ENCODE measurements around the gene KIF23. TPM values are rescaled to one million over a fixed set of nuclear protein-coding genes. Genes with fewer than 3 reads are reported as not detected.

The KIF23 gene
- total and polyA plus RNA-seq, 2 experiments from 2014 or later = 52.9 to 103 TPM

GRCh38 chr15:69474846-69475455 lies 60.8 kb downstream of the KIF23 start:
- no peak overlapping the region for H3K27ac Mint-ChIP-seq
- Histone ChIP-seq H3K27ac (ENCODE audit: low read depth) (no peak overlapping the region), H3K36me3 (ENCODE audit: insufficient read depth) (no peaks in the 10 kb centered on the region; the same call in 1 of the 2 replicates), H3F3A (replicated peaks; ENCODE audit: low read depth) (no peaks in the 10 kb centered on the region), H3K79me2 (replicated peaks; ENCODE audit: insufficient read depth) (no peaks in the 10 kb centered on the region), H4K20me1 (replicated peaks; ENCODE audit: insufficient read depth) (no peaks in the 10 kb centered on the region; the same call in 1 of the 2 replicates), H2AFZ (no peak overlapping the region), H3K4me3 (no peak overlapping the region), H3K4me1 (ENCODE audit: insufficient read depth) (no peaks in the 10 kb centered on the region), H3K4me2 (no peak overlapping the region), H3K9me2 (ENCODE audit: insufficient read depth) (no peaks in the 10 kb centered on the region), H3K27me3 (ENCODE audit: insufficient read depth) (no peaks in the 10 kb centered on the region)
- DNase-seq (ENCODE audit: low spot score) (no peak), ATAC-seq (peak; percentile 30; the same call in 2 of the 3 replicates)
- H3K4me3 Mint-ChIP-seq = no peak overlapping the region
- H3K9me3 Mint-ChIP-seq = peaks cover 6% of the 10 kb centered on the region; the same call in 1 of the 3 replicates
- no peak for TF ChIP-seq NANOG (IDR thresholded peaks at IDR 0.05; ENCODE audit: borderline replicate concordance)
- H3K4me1 Mint-ChIP-seq = no peaks in the 10 kb centered on the region
- peaks cover 3% of the 10 kb centered on the region for H3K36me3 Mint-ChIP-seq (ENCODE audit: low read depth)
- peaks cover 2% of the 10 kb centered on the region for H3K27me3 Mint-ChIP-seq (ENCODE audit: insufficient read depth, low read depth, poor library complexity)

GRCh38 chr15:69475769-69476358 lies 61.7 kb downstream of the KIF23 start:
- Mint-ChIP-seq H3K4me3 (no peak overlapping the region), H3K4me1 (no peaks in the 10 kb centered on the region), H3K27ac (no peak overlapping the region), H3K9me3 (peaks cover 9% of the 10 kb centered on the region; the same call in 2 of the 3 replicates), H3K36me3 (ENCODE audit: low read depth) (peaks cover 3% of the 10 kb centered on the region), H3K27me3 (ENCODE audit: insufficient read depth, low read depth, poor library complexity) (peaks cover 4% of the 10 kb centered on the region)
- Histone ChIP-seq H3K27ac (ENCODE audit: low read depth) (no peak overlapping the region), H3K4me1 (ENCODE audit: insufficient read depth) (no peaks in the 10 kb centered on the region), H3K4me3 (no peak overlapping the region), H3K4me2 (no peak overlapping the region), H3K9me2 (ENCODE audit: insufficient read depth) (no peaks in the 10 kb centered on the region), H4K20me1 (replicated peaks; ENCODE audit: insufficient read depth) (no peaks in the 10 kb centered on the region), H3K36me3 (ENCODE audit: insufficient read depth) (no peaks in the 10 kb centered on the region; the same call in 1 of the 2 replicates), H3K27me3 (ENCODE audit: insufficient read depth) (no peaks in the 10 kb centered on the region), H3F3A (replicated peaks; ENCODE audit: low read depth) (no peaks in the 10 kb centered on the region), H3K79me2 (replicated peaks; ENCODE audit: insufficient read depth) (no peaks in the 10 kb centered on the region), H2AFZ (peak overlapping the region; percentile 80; the same call in 1 of the 2 replicates)
- peak; percentile 80 for ATAC-seq
- DNase-seq (ENCODE audit: low spot score) = peak; percentile 83
- TF ChIP-seq CTCF (conservative IDR thresholded peaks at IDR 0.05; ENCODE audit: low read depth in 2 of 2) (peak; percentile 85 to 94), EZH2phosphoT487 (IDR thresholded peaks at IDR 0.05; ENCODE audit: unreplicated experiment) (no peak), CREB1 (CRISPR knock-in tag; IDR thresholded peaks at IDR 0.05; ENCODE audit: low read depth) (no peak)

- H3K27me3 Mint-ChIP-seq (ENCODE audit: insufficient read depth, low read depth, poor library complexity) = peaks cover 4% of the 10 kb centered on the region
- H3K79me2 ChIP-seq (replicated peaks; ENCODE audit: insufficient read depth) = no peaks in the 10 kb centered on the region
- no peak overlapping the region for H3K4me3 ChIP-seq
- H3K4me1 ChIP-seq (ENCODE audit: insufficient read depth) = no peaks in the 10 kb centered on the region
- no peaks in the 10 kb centered on the region for H3K27me3 ChIP-seq (ENCODE audit: insufficient read depth)
- H3F3A ChIP-seq (replicated peaks; ENCODE audit: low read depth) = no peaks in the 10 kb centered on the region
- no peaks in the 10 kb centered on the region for H3K4me1 Mint-ChIP-seq
- peaks cover 10% of the 10 kb centered on the region; the same call in 2 of the 3 replicates for H3K9me3 Mint-ChIP-seq
- DNase-seq (ENCODE audit: low spot score) (no peak), ATAC-seq (no peak)
- no peak overlapping the region for H3K4me3 Mint-ChIP-seq
- peaks cover 3% of the 10 kb centered on the region for H3K36me3 Mint-ChIP-seq (ENCODE audit: low read depth)
- H3K27ac ChIP-seq (ENCODE audit: low read depth) = no peak overlapping the region
- no peak overlapping the region for H3K4me2 ChIP-seq
- no peaks in the 10 kb centered on the region for H4K20me1 ChIP-seq (replicated peaks; ENCODE audit: insufficient read depth)
- H2AFZ ChIP-seq = no peak overlapping the region
- H3K9me2 ChIP-seq (ENCODE audit: insufficient read depth) = no peaks in the 10 kb centered on the region
- no peaks in the 10 kb centered on the region; the same call in 1 of the 2 replicates for H3K36me3 ChIP-seq (ENCODE audit: insufficient read depth)
- H3K27ac Mint-ChIP-seq = no peak overlapping the region
- no peak for TF ChIP-seq POLR2AphosphoS5 (IDR thresholded peaks at IDR 0.05; ENCODE audit: low read depth)
- no peak for TF ChIP-seq EZH2phosphoT487 (IDR thresholded peaks at IDR 0.05; ENCODE audit: unreplicated experiment)
- no peak for TF ChIP-seq ZNF462 (CRISPR knock-in tag; IDR thresholded peaks at IDR 0.05)
Measured at GRCh38 chr15:69476704-69477473, 62.7 kb downstream of the KIF23 start.

Measured in GM23338 (cell line).